ENCODE measurements around the gene C3orf70. TPM values are rescaled to one million over a fixed set of nuclear protein-coding genes. Genes with fewer than 3 reads are reported as not detected.

Gene C3orf70
- total and polyA plus RNA-seq, 2 of the 8 experiments (the other 6 are each of a cell fraction or from before 2014, with no cell fraction given) = 1.7 to 2.0 TPM

DNA sequence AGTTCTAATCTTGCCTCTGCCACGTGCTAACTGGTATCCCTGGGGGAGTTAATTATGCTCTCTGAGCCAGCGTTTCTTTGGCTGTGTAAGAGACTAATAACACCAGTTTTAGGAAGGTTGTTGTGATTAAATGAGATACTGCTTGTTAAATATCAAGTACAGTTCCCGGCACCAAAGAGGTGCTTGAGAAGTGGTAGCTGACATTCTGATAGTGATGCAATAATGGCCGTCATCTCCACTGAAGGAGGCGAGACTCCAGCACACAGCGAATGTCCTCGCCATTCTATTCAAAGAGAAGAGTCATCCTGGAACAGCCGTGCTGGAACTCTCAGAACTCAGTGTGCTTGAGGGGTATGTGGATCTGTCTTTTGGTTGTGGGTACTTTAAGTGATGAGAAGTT is 9.8 kb upstream of the C3orf70 start:
- H4K8ac ChIP-seq (ENCODE audit: extremely low read depth, insufficient read depth, low read length) = no peak overlapping the region
- H2BK20ac ChIP-seq (ENCODE audit: low read length) = no peak overlapping the region
- H2BK12ac ChIP-seq (ENCODE audit: low read depth, low read length) = no peak overlapping the region
- no peak overlapping the region for H2BK15ac ChIP-seq (ENCODE audit: low read length)
- POLR2A ChIA-PET (ENCODE audit: partially characterized antibody) = no interaction called here
- H3K79me1 ChIP-seq (ENCODE audit: low read depth, low read length) = no peaks in the 10 kb centered on the region
- no peaks in the 10 kb centered on the region for H3K79me2 ChIP-seq (ENCODE audit: control insufficient read depth in 1 of 2, insufficient read depth in 2 of 2, low read length in 2 of 2)
- H4K20me1 ChIP-seq (replicated peaks in 1 of 2; ENCODE audit: control insufficient read depth in 1 of 2, insufficient read depth in 2 of 2, low read length in 2 of 2) = no peaks in the 10 kb centered on the region
- H3K27me3 ChIP-seq (replicated peaks in 1 of 4; ENCODE audit: control insufficient read depth in 3 of 4, extremely low read depth in 1 of 4, insufficient read depth in 3 of 4, low read length in 3 of 4) = peaks cover 0 to 2% (median 0%) of the 10 kb centered on the region in 4 experiments; a peak in 1 of 7 replicates
- H3K18ac ChIP-seq (ENCODE audit: extremely low read depth, low read length) = no peak overlapping the region
- H2BK120ac ChIP-seq (replicated peaks; ENCODE audit: low read depth, low read length) = no peak overlapping the region
- FAIRE-seq = no peak
- no peak overlapping the region for H2BK5ac ChIP-seq (ENCODE audit: low read depth, low read length)
- H4K91ac ChIP-seq (replicated peaks; ENCODE audit: insufficient read length, low read length) = no peak overlapping the region
- H3K27ac ChIP-seq (ENCODE audit: low read depth, low read length) = no peak overlapping the region
- TF ChIP-seq POLR2AphosphoS5 (IDR thresholded peaks at IDR 0.05; ENCODE audit: low read depth, low read length) (no peak), RAD21 (IDR thresholded peaks at IDR 0.05 in 1 of 2, conservative IDR thresholded peaks at IDR 0.05 in 1 of 2; ENCODE audit: low read depth in 2 of 2, low read length in 2 of 2) (no peak), ZNF274 (IDR thresholded peaks at IDR 0.05; ENCODE audit: borderline replicate concordance, extremely low read depth, low read length) (no peak), GABPA (IDR thresholded peaks at IDR 0.05; ENCODE audit: borderline replicate concordance, insufficient read depth, low read length) (no peak), SRF (IDR thresholded peaks at IDR 0.05; ENCODE audit: low read depth, low read length) (no peak), SAP30 (IDR thresholded peaks at IDR 0.05; ENCODE audit: insufficient read depth, insufficient replicate concordance, low read length) (no peak), JUN (IDR thresholded peaks at IDR 0.05; ENCODE audit: low read depth, low read length) (no peak), JUND (IDR thresholded peaks at IDR 0.05; ENCODE audit: low read length) (no peak), NANOG (IDR thresholded peaks at IDR 0.05; ENCODE audit: insufficient read depth, low read depth, low read length, poor library complexity, severe bottlenecking) (no peak), MAFK (IDR thresholded peaks at IDR 0.05; ENCODE audit: low read depth, low read length) (no peak), BRCA1 (IDR thresholded peaks at IDR 0.05; ENCODE audit: low read depth, low read length) (no peak)
- TF ChIP-seq, protein P1, sequence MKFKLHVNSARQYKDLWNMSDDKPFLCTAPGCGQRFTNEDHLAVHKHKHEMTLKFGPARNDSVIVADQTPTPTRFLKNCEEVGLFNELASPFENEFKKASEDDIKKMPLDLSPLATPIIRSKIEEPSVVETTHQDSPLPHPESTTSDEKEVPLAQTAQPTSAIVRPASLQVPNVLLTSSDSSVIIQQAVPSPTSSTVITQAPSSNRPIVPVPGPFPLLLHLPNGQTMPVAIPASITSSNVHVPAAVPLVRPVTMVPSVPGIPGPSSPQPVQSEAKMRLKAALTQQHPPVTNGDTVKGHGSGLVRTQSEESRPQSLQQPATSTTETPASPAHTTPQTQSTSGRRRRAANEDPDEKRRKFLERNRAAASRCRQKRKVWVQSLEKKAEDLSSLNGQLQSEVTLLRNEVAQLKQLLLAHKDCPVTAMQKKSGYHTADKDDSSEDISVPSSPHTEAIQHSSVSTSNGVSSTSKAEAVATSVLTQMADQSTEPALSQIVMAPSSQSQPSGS (IDR thresholded peaks at IDR 0.05; ENCODE audit: low read length) = no peak
- CTCF ChIA-PET (ENCODE audit: partially characterized antibody) = interaction anchor here (1.1 to 4.1 kb wide), 5 partner anchors 9 to 93 kb away, joined by 3 to 31 read pairs (median 4); no protein-coding TSS in a partner anchor
- no peak overlapping the region for H3K4me3 ChIP-seq (ENCODE audit: extremely low read depth in 1 of 4, insufficient read depth in 2 of 4, low read depth in 3 of 4, low read length in 4 of 4)
- no peak overlapping the region for H3K23ac ChIP-seq (ENCODE audit: insufficient read length)
- WGBS, 2 experiments (ENCODE audit: extremely low coverage in 1 of 2, insufficient coverage in 1 of 2, insufficient read length in 1 of 2, insufficient replicate concordance in 2 of 2, low coverage in 1 of 2, low lambda C conversion rate in 2 of 2, missing lambda C conversion rate in 1 of 2) = 90% methylated on average over 8 of the region's 8 CpGs; no CpG with 5 or more reads in 1 of the 2 experiments
- H2AK5ac ChIP-seq (ENCODE audit: low read depth, low read length) = no peak overlapping the region
- H3K4me2 ChIP-seq (ENCODE audit: insufficient read depth in 1 of 2, low read depth in 2 of 2, low read length in 2 of 2) = no peak overlapping the region
- no peak overlapping the region for H3K9ac ChIP-seq (replicated peaks in 1 of 4; ENCODE audit: extremely low read depth in 1 of 4, low read depth in 3 of 4, low read length in 3 of 4)
- no peaks in the 10 kb centered on the region for H3K23me2 ChIP-seq (ENCODE audit: low read depth, low read length)
- H3K4me1 ChIP-seq (replicated peaks in 1 of 4; ENCODE audit: control insufficient read depth in 3 of 4, insufficient read depth in 4 of 4, low read length in 3 of 4) = 0 out of 7 replicates have a peak, but pooled peaks cover 0 to 2% (median 0%) of the 10 kb centered on the region in 4 experiments
- H3K9me3 ChIP-seq (ENCODE audit: insufficient read depth in 2 of 2, low read depth in 1 of 2, low read length in 1 of 2) = no peaks in the 10 kb centered on the region
- no peak overlapping the region for H4K5ac ChIP-seq (ENCODE audit: insufficient read length, low read depth, low read length)
- DNase-seq (ENCODE audit: low read depth in 1 of 2, low spot score in 2 of 2) = no peak
- H3K4ac ChIP-seq (replicated peaks; ENCODE audit: insufficient read length, low read depth, low read length) = no peak overlapping the region
- H2AFZ ChIP-seq (ENCODE audit: low read length) = no peak overlapping the region
- no peaks in the 10 kb centered on the region for H3K36me3 ChIP-seq (ENCODE audit: control insufficient read depth in 2 of 4, insufficient read depth in 4 of 4, low read length in 3 of 4)
- no peak overlapping the region for H3K14ac ChIP-seq (ENCODE audit: insufficient read length)
- H3K56ac ChIP-seq (replicated peaks; ENCODE audit: insufficient read length, low read depth, low read length) = no peak overlapping the region
